GM19468 (cell line): ENCODE data around the gene MMP25.
"Not testable (repeated sequence)": the region's sequence is repeated elsewhere in the genome, so short reads cannot be mapped to it uniquely, and the experiment has no call there.

Experiments used
- ATAC-seq: cut with Tn5 transposase; IDR thresholded peaks from one replicate; pipeline ENCODE4 v1.9.1; 2021; ENCODE audit warnings: mild to moderate bottlenecking, moderate library complexity, moderate number of reproducible peaks; ENCODE audit not compliant: unreplicated experiment; ENCODE audit errors: extremely low read depth

The MMP25 gene

DNA sequence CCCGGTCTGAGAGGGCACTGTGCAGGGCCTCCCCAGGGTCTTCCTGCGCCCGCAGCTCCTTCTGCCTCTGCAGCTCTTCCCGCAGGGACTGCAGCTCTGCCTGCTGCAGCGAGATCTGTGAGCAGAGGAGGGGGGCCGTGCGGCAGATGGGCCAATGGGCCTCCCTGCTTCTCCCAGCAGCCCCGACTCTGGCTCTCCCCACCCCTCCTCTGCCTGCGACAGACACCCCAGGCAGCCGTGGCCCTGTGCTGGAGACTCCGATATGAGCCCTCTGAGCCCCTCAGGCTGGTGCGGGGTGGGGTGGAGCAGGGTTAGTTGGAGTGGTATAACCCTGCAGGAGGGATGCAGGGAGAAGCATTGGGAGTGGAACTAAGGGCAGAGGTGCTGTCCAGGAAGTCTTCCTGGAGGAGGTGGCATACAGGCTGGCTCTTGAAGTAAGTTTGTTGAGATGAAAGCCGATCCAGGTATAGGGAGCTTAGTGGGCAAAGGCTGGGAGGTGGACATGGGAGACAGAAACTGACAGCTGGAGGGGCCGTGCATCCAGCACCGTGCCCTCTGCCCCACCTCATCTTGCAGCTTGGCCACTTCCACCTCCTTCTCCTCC lies 17.5 kb upstream of the MMP25 start:
- no peak for ATAC-seq

GRCh38 chr16:3029491-3030221 lies 16.7 kb upstream of the MMP25 start:
- no peak for ATAC-seq

DNA sequence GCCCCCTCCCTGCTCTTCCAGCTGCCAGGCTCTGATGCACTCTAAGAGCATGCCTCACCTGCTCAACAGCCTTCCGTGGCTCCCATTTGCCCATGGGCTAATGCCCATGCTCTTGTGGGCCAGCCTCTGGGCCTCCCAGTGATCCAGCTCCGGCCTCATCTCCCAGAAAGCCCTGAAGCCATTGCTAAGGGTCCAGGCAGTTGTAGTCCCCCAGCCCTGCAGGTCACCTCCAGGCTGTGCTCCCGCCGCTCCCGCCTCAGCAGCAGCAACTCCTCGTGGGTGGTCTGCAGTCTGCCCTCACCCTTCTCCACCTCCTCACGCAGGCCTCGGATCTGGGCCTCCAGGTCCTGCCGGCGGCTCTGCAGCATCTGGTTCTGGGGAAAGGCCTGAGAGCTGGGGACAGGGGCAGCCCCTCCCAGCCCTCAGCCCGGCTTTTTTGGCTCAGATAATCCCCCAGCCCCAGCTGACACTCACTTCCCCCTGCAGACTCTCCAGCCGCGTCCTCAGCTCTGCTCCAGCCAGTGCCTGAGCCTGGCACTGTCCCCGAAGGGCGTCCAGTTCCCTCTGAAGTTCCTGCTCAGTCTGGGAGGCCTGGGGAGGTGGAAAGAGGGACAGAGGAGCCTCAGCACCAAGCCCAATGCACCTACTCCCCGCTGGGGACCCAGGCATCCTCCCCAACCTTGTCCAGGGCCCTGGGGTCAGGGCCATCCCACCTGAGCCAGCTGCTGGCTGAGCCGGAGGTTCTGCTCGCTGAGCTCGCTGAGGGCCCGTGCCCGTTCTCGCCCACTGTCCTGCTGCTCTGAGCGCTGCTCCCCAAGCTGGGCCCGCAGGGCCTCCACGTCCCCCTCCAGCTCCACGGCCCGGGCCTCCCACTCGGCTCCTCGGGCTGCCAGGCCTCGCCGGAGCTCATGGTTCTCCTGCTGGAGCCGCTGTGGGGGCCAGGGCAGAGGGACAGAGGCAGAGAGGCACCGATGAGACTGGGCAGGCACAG lies 15.8 kb upstream of the MMP25 start:
- no peak for ATAC-seq

DNA sequence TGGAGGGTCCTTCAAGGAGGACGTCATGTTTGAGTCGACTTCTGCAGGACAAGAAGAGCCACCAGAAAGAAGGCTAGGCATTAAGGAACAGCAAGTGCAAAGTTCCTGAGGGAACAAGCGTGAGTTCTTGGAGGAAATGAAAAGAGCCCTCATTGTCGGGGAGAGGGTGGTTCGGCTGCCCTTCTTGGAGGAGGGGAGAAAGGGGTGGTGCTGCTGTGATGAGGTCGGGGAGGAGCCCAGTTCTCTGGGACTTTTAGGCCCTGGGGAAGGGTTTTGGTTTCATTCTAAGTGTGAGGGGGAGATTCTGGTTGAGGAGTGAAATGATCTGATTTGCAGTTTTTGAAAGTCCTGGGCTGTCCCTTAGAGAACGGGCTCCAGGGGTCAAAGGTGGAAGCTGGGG lies 13.7 kb upstream of the MMP25 start:
- no peak for ATAC-seq

DNA sequence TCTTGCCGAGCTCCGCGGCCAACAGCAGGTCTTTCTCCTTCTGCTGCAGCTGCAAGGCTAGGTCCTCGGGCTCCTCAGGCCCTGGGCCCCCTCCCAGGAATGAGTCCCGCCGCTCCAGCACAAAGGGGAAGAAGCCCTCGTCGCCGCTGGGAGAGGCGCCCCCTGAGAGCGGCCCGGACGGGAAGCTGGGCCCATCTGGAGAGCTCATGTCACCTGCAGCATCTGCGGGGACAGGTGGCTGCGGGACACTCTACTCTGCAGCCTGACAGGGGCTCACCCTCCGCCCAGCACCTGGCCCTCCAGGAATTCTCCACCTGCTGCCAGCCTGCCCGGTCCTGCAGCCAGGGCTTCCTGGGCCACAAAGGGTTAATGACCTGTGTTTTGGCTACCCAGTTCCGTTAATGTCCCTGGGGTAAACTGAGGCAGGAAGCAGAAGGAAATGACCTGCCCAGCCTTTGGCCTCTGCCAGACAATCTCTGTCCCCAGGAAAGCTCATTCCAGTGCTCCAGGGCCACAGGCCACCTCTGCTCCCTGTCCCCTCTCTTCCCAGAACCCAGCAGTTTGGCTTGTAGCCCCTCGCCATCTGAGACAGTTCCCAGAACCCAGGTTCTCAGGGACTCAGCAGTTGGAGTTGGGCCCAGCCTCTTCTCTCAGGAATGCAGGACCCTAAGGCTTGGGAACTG lies 10.9 kb upstream of the MMP25 start:
- ATAC-seq: no peak

DNA sequence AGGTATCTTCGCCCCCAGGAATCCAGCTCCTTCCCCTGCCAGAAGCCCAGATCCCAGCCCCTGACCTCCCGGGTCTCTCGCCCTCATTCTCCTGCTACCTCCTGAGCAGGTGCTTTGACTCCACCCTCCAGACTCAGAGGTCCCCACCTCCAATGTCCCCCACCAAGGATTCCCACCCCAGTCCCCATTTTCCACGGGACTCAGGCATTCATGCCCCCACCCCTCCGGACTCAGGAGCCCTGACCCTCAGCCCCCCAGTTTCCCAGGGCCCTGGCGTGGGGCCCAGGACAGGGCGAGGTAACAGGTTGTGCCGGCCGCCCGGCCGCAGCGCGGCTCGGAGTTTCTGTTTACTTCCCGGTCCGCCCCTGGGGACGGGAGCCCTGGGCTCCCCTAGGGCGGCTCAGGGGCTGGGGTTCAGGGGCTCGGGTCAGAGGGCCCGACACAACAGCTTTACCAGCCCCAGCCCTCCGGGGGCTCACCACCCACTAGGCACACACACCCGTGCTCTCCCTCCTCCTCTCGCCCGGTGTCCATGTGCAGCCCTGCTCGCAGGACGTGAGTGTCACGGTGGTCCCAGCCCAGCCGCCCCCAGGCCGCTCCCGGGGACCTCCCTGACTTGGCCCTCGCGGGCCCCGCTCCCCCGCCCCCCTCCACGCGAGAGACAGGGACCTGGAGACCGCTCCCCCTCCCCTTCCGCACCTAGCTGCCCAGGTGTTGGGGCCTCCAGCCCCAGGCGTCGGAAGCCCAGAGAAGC lies 10.2 kb upstream of the MMP25 start:
- ATAC-seq: no peak

DNA sequence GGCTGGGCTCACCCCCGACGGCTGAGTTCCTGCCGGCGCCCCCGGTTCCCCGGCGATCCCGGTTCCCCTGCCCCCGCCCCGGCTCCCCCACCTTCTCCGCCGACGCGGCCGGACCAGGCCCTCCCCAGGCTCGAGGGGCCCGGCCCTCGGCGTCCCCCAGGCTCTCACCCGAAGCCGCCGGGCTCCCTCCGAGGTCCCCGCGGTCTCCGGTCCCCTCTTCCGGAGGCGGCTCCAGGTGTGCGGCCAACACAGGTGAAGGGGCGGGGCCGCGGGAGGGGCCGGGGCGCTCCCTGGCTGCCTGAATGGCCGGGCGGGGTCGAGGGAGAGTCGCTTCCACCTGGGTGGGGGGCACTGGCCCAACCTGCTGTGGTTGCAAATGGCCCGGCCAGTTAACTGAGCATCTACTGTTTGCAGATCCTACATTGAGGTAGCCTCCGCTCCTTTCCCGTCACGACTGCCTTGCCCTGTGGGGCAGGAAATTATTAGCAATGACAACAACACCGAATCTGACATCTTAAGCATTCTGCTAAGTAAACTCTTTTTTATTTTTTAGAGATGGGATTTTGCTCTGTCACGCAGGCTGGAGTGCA lies 9.5 kb upstream of the MMP25 start, which contains the start of gene BICDL2:
Gene BICDL2, minus strand, starts transcription at position 219 of the 590 bp plus-strand sequence. CDS start 1,448 bp downstream, outside the sequence.
- no peak for ATAC-seq

DNA sequence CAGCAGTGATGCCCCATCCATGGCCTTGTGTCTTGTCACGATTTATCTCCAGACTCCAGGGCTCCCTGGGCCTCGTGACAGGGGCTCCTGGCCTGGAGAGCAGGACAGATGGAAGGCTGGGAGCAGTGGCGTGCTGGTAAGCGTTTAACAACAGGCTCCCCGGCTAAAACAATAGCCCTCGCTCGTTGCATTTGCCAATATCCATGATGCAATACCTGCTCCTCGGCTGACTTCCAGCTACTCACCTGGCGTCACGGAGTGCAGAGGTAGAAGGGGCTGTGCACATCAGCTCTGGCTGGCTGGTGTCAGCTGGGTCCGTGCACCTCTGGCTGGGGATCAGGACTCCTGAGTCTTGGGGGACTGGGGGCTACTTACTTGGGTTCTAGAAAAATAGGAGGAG lies 8.1 kb upstream of the MMP25 start:
- no peak for ATAC-seq

- no peak for ATAC-seq
Measured at GRCh38 chr16:3038896-3039295, 7.5 kb upstream of the MMP25 start.

GRCh38 chr16:3042376-3042775 lies 4.0 kb upstream of the MMP25 start:
- ATAC-seq: no peak

- ATAC-seq: no peak
Measured at GRCh38 chr16:3044708-3045107, 1.7 kb upstream of the MMP25 start.

- ATAC-seq: no peak
Measured at GRCh38 chr16:3046641-3047386, 453 bp downstream of the MMP25 start.

GRCh38 chr16:3047387-3047720 lies 993 bp downstream of the MMP25 start:
- no peak for ATAC-seq

DNA sequence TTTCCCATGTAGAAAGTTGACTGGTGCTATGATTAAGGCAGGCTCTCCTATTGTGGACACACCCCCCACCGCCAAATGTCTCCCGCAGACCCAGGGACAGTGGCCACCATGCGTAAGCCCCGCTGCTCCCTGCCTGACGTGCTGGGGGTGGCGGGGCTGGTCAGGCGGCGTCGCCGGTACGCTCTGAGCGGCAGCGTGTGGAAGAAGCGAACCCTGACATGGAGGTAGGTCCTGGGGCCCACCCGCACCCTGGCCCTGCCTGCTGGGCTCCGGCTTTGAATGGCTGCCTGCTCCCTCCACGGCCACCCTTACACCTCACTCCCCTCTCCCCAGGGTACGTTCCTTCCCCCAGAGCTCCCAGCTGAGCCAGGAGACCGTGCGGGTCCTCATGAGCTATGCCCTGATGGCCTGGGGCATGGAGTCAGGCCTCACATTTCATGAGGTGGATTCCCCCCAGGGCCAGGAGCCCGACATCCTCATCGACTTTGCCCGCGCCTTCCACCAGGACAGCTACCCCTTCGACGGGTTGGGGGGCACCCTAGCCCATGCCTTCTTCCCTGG lies 3.6 kb downstream of the MMP25 start:
- no peak for ATAC-seq

DNA sequence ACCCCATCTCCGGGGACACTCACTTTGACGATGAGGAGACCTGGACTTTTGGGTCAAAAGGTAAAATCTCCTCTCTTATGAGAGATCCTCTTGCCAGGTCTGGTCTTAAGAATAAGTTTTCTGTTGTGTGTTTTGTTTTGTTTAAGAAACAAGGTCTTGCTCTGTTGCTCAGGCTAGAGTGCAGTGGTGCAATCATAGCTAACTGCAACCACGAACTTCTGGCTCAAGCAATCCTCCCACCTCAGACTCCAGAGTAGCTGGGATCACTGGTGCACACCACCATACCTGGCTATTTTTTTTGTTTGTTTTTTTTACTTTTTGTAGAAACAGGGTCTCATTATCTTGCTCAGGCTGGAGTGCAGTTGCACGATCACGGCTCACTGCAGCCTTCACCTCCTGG lies 4.1 kb downstream of the MMP25 start:
- no peak for ATAC-seq

- ATAC-seq: no peak
Measured at GRCh38 chr16:3051009-3051408, 4.6 kb downstream of the MMP25 start.

DNA sequence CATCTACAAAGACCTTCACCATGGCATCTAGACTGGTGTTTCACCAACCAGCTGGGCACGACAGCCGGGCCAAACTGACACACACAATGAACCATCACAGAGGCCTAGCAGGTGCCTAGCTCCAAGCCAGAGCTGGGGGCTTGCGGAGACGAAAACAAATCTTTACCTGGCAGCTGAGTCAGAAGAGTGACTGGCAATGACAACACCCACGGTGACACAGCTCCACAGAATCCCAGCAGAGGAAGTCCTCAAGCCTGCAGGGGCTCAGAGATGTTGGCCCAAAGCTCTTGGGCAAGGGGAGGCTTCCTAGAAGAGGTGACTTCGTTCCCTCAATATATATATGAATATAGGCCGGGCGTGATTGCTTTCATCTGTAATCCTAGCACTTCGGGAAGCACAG lies 5.1 kb downstream of the MMP25 start:
- ATAC-seq: no peak

GRCh38 chr16:3052571-3053329 lies 6.4 kb downstream of the MMP25 start:
- ATAC-seq: not testable (repeated sequence)
